IPS-18c (cell line): Measurements from ENCODE around the gene GET4.
"Not testable (repeated sequence)": the region's sequence is repeated elsewhere in the genome, so short reads cannot be mapped to it uniquely, and the experiment has no call there.

ENCODE experiments used
- H3K4me3 ChIP-seq: 2 replicates; pipeline ENCODE4 v1.7.0; 2013; ENCODE audit warnings: low read depth, mild to moderate bottlenecking, low read length, moderate library complexity; ENCODE audit not compliant: insufficient read depth
- H3K9me3 ChIP-seq: one replicate; pipeline ENCODE4 v1.6.1; 2013; ENCODE audit warnings: mild to moderate bottlenecking, low read length, moderate library complexity; ENCODE audit not compliant: control insufficient read depth, insufficient read depth

Gene GET4

DNA sequence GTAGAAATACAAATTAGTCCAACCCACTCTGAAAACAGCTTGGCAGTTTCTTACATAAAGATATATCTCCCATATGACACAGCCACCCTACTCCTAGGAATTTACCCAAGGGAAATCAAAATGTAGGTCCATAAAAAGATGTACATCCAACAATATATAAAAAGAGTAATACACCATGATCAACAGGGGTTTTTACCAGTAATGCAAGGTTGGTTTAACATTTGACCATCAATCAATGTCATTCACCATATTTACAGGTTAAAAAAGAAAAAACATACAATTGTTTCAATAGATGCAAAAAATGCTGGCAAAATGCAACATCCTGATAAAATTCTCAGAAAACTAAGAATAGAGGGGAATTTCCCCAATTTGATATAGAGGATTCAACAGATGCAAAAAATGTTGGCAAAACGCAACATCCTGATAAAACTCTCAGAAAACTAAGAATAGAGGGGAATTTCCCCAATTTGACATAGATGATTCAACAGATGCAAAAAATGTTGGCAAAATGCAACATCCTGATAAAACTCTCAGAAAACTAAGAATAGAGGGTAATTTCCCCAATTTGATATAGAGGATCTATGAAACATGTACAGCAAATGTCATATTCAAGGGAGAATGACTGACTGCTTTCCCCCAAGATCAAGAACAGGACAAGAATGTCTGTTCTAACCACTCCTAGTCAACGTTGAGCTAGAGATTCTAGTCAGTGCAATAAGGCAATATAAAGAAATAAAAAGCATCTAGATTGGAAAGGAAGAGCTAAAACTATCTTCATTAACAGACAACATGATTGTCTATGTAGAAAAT, 64.5 kb downstream of the GET4 start:
- no peaks in the 10 kb centered on the region for H3K9me3 ChIP-seq
- no peak overlapping the region for H3K4me3 ChIP-seq

DNA sequence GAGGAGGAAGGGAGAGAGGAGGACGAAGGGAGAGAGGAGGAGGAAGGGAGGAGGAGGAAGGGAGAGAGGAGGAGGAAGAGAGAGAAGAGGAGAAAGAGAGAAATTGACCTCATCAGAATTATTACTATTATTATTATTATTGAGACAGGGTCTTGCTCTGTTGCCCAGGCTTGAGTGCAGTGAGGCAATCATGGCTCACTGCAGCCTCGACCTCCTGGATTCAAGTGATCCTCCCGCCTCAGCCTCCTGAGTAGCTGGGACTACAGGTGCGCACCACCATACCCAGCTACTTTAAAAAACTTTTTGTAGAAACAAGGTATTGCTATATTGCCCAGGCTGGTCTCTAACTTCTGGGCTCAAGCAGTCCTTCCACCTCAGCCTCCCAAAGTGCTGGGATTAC, 67.4 kb downstream of the GET4 start:
- H3K9me3 ChIP-seq, H3K4me3 ChIP-seq: not testable (repeated sequence)

DNA sequence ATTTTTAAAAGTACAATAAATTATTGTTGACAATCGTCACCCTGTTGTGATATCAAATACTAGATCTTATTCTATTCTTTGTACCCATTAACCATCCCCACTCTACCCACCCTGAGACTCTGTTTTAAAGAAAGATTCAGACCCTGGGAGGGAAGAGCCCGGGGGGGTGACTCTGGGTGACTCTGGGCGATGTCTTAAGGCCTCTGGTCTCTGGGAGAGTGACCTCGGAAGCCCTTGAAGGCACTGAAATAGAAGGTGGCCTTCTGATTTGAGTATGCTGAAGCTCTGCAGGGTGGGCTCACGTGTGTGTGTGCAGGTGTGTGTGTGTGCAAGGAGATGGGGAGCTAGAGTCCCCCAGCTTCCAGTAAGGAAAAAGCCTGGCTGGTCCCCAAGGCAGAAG, 68.4 kb downstream of the GET4 start:
- Histone ChIP-seq H3K9me3 (peaks cover 2% of the 10 kb centered on the region), H3K4me3 (no peak overlapping the region)

DNA sequence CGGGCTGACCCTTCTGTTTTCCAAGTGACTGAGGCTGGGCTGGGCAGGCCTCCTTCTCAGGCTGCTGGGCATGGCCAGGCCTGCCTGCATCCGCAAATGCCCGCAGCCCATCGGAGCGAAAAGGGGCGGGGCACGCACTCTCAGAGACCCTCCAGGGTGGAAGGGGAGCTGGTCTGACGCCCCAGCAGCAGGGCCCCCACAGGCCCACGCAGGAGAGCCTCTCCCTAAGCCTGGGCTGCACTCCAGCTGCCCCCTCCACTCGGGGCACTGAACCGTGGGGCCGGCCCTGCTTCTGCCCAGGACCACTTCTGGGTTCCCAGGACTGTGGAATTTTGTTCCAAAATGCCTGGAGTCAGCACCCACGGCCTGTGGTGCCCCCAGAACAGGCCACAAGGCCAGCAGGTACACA, 68.8 kb downstream of the GET4 start:
- no peak overlapping the region for H3K4me3 ChIP-seq
- H3K9me3 ChIP-seq = peaks cover 2% of the 10 kb centered on the region

DNA sequence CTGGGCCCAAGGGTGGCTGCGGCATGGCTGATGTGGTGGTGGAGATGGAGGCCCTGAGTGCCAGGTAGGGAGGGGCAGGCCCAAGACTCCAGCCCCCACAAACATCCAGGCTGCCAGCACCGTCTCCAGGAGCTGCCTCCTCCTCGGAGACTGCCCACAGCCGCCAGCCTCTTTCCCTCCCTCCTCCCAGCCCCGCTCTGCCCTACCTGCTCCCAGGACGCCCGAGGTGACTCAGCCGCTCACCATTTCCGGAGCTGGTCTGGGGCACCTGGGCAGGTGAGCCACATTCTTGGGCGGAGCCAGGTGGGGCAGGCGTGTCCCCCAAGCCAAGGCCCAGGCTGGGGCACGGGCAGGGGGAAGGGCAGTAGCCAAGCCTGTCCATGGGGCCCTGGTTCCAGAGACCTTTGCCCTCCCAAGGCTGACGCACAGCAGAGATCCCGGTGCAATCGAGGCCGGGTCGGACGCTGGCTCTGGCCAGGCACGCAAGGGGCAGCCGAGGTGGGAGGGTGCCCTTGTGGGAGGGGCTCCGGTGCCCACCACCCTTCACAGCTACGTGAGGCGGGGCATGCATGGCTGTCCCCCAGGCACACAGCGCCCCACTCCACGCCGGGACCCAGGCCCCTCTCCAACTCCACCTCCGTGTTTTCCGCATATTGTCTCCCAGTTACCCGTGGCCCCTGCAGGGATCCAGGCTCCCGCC, 69.4 kb downstream of the GET4 start:
- no peak overlapping the region for H3K4me3 ChIP-seq
- H3K9me3 ChIP-seq = peaks cover 2% of the 10 kb centered on the region
